ENCODE measurements around the gene UBE3B. TPM values are rescaled to one million over a fixed set of nuclear protein-coding genes. Genes with fewer than 3 reads are reported as not detected.

UBE3B gene
- total RNA-seq, 1 donor from 2014 or later = 44.2 TPM

DNA sequence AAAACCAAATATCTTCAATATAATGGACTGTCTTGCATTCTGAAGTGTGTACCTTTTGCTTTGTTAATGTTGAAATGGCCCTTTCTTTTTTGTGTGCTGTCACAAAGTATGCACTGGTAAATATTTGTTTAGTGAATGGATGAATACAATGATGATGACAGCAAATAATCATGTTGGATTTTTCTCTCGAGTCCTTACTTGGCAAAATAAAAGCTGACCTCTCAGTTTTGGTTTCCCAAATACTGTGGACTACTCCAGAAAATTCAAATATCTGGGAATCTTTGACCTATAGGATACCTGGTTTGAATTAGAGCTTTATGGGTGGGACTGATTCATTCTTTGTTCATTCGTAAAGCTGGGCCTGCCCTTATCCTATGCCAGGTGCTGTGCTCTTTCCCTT lies 5.5 kb downstream of the UBE3B start:
- no peaks in the 10 kb centered on the region for H3K36me3 Mint-ChIP-seq (ENCODE audit: unreplicated experiment)
- H3K27me3 Mint-ChIP-seq (ENCODE audit: unreplicated experiment) = peaks cover 2% of the 10 kb centered on the region
- TF ChIP-seq, protein P1, sequence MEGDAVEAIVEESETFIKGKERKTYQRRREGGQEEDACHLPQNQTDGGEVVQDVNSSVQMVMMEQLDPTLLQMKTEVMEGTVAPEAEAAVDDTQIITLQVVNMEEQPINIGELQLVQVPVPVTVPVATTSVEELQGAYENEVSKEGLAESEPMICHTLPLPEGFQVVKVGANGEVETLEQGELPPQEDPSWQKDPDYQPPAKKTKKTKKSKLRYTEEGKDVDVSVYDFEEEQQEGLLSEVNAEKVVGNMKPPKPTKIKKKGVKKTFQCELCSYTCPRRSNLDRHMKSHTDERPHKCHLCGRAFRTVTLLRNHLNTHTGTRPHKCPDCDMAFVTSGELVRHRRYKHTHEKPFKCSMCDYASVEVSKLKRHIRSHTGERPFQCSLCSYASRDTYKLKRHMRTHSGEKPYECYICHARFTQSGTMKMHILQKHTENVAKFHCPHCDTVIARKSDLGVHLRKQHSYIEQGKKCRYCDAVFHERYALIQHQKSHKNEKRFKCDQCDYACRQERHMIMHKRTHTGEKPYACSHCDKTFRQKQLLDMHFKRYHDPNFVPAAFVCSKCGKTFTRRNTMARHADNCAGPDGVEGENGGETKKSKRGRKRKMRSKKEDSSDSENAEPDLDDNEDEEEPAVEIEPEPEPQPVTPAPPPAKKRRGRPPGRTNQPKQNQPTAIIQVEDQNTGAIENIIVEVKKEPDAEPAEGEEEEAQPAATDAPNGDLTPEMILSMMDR (IDR thresholded peaks at IDR 0.05; ENCODE audit: partially characterized antibody, unreplicated experiment) = no peak
- H3K9me3 Mint-ChIP-seq (ENCODE audit: unreplicated experiment) = no peaks in the 10 kb centered on the region
- H3K4me3 Mint-ChIP-seq (ENCODE audit: unreplicated experiment) = no peak overlapping the region
- H3K27ac Mint-ChIP-seq (ENCODE audit: unreplicated experiment) = no peak overlapping the region
- H3K4me1 Mint-ChIP-seq (ENCODE audit: low read depth, unreplicated experiment) = no peaks in the 10 kb centered on the region
- DNase-seq = no peak

GRCh38 chr12:109483346-109483745 lies 5.9 kb downstream of the UBE3B start:
- no peaks in the 10 kb centered on the region for H3K9me3 Mint-ChIP-seq (ENCODE audit: unreplicated experiment)

DNA sequence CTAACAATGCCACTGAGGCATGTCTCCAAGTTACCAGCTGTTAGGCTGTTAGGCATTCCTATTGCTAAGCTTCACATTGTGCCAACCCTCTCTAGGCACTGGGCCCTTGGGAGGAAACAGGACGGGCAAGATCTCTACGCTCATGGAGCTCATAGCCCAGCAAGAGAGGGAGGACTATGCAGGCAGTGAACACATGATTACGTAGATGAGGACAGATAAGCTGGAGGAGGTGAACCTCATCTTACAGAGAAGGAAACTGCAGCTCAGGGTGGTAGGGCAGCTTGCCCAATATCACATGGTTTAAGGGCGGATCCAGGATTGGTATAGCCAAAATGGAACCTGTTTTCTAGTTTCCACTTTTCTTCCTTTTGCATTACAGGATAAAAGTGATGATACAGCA lies 7.8 kb downstream of the UBE3B start:
- TF ChIP-seq, protein P1 (IDR thresholded peaks at IDR 0.05; ENCODE audit: partially characterized antibody, unreplicated experiment) = no peak
- Mint-ChIP-seq H3K27me3 (ENCODE audit: unreplicated experiment) (peaks cover 2% of the 10 kb centered on the region), H3K4me3 (ENCODE audit: unreplicated experiment) (no peak overlapping the region), H3K9me3 (ENCODE audit: unreplicated experiment) (no peaks in the 10 kb centered on the region), H3K36me3 (ENCODE audit: unreplicated experiment) (no peaks in the 10 kb centered on the region), H3K27ac (ENCODE audit: unreplicated experiment) (no peak overlapping the region), H3K4me1 (ENCODE audit: low read depth, unreplicated experiment) (no peaks in the 10 kb centered on the region)
- DNase-seq = no peak

More at GRCh38 chr12:109483346-109483745, 5.9 kb downstream of the UBE3B start:
- Mint-ChIP-seq H3K4me1 (ENCODE audit: low read depth, unreplicated experiment) (no peaks in the 10 kb centered on the region), H3K4me3 (ENCODE audit: unreplicated experiment) (no peak overlapping the region), H3K27me3 (ENCODE audit: unreplicated experiment) (peaks cover 2% of the 10 kb centered on the region), H3K36me3 (ENCODE audit: unreplicated experiment) (no peaks in the 10 kb centered on the region), H3K27ac (ENCODE audit: unreplicated experiment) (no peak overlapping the region)
- no peak for DNase-seq
- TF ChIP-seq, protein P1 (IDR thresholded peaks at IDR 0.05; ENCODE audit: partially characterized antibody, unreplicated experiment) = no peak

DNA sequence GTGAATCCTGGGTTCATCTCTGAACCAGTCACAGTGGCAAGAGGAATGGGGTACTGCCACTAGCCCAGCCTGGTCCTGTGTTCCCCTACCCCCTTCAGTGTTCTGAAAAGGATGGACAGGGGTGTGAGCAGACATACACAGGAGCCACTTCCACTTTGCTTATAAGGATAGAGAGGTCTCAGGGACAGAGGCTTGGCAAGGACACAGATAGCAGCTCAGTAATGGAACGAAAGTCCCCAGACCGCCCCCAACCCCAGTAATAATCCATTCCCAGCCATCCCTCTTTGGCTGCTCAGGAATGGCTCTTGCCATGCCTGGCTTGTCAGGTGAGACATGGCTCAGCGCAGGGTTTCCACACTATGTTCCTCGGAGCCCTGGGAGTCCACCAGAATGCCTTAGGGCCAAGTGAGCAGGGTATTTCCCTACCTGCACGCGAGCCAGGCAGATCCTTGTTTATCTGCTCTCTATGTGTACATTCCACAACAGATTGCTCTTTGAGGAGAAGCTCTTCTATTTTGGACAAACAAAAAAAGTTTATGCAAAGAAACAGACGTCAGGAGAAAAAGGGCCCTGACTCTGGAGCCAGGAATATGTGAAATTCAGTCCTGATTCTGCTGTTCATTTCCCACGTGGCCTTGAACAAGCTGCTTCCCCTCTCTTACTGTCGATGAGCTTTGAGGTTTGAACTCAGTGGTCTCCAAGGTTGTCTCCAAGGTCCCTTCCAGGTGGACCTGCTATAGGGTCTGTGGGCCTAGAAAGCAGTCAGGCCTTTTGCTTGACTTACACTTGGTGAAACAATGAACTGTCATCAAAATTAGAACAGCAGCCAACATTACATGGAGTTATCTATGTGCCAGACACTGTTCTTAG lies 10.0 kb downstream of the UBE3B start:
- peaks cover 2% of the 10 kb centered on the region for H3K27me3 Mint-ChIP-seq (ENCODE audit: unreplicated experiment)
- DNase-seq = no peak
- no peaks in the 10 kb centered on the region for H3K9me3 Mint-ChIP-seq (ENCODE audit: unreplicated experiment)
- TF ChIP-seq, protein P1 (IDR thresholded peaks at IDR 0.05; ENCODE audit: partially characterized antibody, unreplicated experiment) = no peak
- no peaks in the 10 kb centered on the region for H3K4me1 Mint-ChIP-seq (ENCODE audit: low read depth, unreplicated experiment)
- no peaks in the 10 kb centered on the region for H3K36me3 Mint-ChIP-seq (ENCODE audit: unreplicated experiment)
- H3K27ac Mint-ChIP-seq (ENCODE audit: unreplicated experiment) = no peak overlapping the region
- H3K4me3 Mint-ChIP-seq (ENCODE audit: unreplicated experiment) = no peak overlapping the region

DNA sequence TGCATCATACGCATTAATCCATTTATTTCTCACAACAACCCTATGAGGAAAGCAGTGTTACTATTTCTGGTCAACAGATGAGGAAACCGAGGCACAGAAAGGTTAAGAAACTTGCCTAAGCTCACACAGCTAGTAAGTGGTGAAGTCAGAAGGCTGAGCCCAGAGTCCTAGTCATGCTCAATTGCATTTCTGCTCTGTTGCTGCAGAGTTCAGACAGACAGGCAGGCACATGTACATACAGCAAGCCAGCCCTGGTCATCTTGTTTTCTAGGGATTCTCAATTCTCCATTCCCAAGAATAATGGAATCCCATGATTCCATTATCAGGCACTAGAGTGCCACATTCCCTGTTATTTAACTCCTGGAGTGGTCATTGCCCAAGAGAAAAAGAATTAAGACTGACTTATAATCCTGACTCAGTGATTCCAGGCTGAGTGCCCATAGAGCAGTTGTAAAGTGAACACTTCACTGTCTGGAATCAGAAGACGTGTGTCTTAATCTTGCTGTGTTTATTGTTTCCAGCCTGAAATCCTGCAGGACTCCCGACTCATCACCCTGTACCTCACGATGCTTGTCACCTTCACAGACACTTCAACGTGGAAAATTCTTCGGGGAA lies 10.7 kb downstream of the UBE3B start:
- no peak overlapping the region for H3K27ac Mint-ChIP-seq (ENCODE audit: unreplicated experiment)
- no peak overlapping the region for H3K4me3 Mint-ChIP-seq (ENCODE audit: unreplicated experiment)
- H3K36me3 Mint-ChIP-seq (ENCODE audit: unreplicated experiment) = no peaks in the 10 kb centered on the region
- TF ChIP-seq, protein P1 (IDR thresholded peaks at IDR 0.05; ENCODE audit: partially characterized antibody, unreplicated experiment) = no peak
- no peak for DNase-seq
- no peaks in the 10 kb centered on the region for H3K4me1 Mint-ChIP-seq (ENCODE audit: low read depth, unreplicated experiment)
- H3K9me3 Mint-ChIP-seq (ENCODE audit: unreplicated experiment) = no peaks in the 10 kb centered on the region
- H3K27me3 Mint-ChIP-seq (ENCODE audit: unreplicated experiment) = peaks cover 2% of the 10 kb centered on the region

Data from glutamatergic neuron (in vitro differentiated cells).